Umbilical cord (tissue), 2 donors: ENCODE measurements around the gene LIMA1. TPM values are rescaled to one million over a fixed set of nuclear protein-coding genes. Genes with fewer than 3 reads are reported as not detected.

Experiments
- DNase-seq: peaks from one replicate; pipeline ENCODE4 v3.0.0-alpha.2; 2015; ENCODE audit warnings: low spot score
- total RNA-seq: library from RNA; depleted of rRNA; stranded (reverse); fragments of >200 nt; gene quantifications from one replicate; pipeline ENCODE4 v1.2.3, GENCODE V29; 2014; ENCODE audit warnings: low replicate concordance; ENCODE audit not compliant: insufficient read depth

LIMA1 gene
- total RNA-seq, 1 donor from 2014 or later, result 147 TPM

DNA sequence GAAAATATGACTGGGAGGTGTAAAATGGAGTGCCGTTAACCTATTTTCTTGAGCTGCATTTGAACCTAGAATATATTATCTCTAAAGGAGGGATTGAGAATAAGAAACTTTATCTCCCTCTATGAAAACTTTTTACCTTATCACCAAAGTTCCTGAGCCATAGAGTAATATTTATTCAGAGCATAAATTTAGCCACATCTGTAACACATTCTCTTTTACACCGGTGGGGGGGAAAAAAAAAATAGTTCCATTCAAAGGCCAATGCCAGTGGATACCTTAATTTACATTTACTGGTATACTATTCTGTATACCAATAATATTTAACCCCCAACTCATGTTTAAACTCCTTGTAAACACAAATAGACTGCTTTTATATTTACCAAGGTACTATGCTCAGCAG lies 137.9 kb downstream of the LIMA1 start:
- no peak for DNase-seq

GRCh38 chr12:50142993-50143392 lies 140.3 kb downstream of the LIMA1 start:
- no peak for DNase-seq

DNA sequence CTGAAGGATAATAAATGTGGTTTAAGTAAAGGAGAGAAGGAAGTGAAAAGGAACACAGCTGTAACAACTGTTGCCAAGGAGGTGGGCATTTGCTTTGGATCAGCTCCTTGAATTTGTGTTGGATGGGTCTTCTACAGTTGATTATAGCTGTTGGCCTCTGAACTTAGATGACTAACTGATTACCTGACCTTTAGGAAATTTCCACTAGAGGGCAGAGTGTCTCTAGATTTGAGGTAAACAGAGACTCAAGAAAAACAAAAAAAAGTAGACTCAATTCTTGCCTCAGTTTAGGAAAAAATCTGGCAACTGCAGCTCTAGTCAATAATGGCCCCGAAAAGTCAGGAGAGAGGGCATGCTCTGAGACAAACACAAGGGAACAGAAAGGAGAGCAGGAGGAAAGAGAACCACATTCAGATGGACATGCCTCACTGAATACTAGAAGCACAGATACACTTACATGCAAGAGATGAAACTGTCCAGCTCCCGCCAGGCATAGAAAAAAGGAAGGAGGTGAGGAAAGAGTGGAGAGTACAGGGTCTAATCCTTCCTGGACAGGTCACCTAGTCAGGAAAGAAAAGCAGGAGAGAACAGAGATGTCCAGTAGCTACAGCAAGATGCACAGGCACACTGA lies 150.7 kb downstream of the LIMA1 start:
- no peak for DNase-seq

GRCh38 chr12:50129290-50129689 lies 154.0 kb downstream of the LIMA1 start:
- DNase-seq, result no peak

- no peak for DNase-seq
Observed at GRCh38 chr12:50127546-50127945, 155.8 kb downstream of the LIMA1 start.

Other genes with a start within 250 kb of the LIMA1 start
- gene ASIC1, start 225.9 kb downstream of the LIMA1 start, total RNA-seq, result 1.7 TPM
- gene SMARCD1, start 198.2 kb downstream of the LIMA1 start, total RNA-seq, result 33.0 TPM
- gene GPD1, start 179.5 kb downstream of the LIMA1 start, total RNA-seq, result 0.48 TPM
- 42.9 TPM for gene COX14, start 171.3 kb downstream of the LIMA1 start, total RNA-seq
- gene CERS5, start 116.2 kb downstream of the LIMA1 start, total RNA-seq, result 169 TPM
- gene FAM186A, start 113.1 kb upstream of the LIMA1 start, total RNA-seq, result 4.6 TPM
- gene LARP4, start 117.4 kb upstream of the LIMA1 start, total RNA-seq, result 48.2 TPM
- 32.7 TPM for gene DIP2B, start 221.5 kb upstream of the LIMA1 start, total RNA-seq